ENCODE results near the gene OSTN. TPM values are rescaled to one million over a fixed set of nuclear protein-coding genes. Genes with fewer than 3 reads are reported as not detected.
A peak's percentile ranks its signal among the peaks of the same experiment; 100 is the strongest.

The OSTN gene
- total and polyA plus RNA-seq, 2 of the 13 experiments (the other 11 are each of a cell fraction or from before 2014, with no cell fraction given), result not detected

GRCh38 chr3:191238321-191238817 lies 39.3 kb downstream of the OSTN start (continued):
- TF ChIP-seq FOSL1 (CRISPR knock-in tag; IDR thresholded peaks at IDR 0.05; ENCODE audit: borderline replicate concordance) (no peak), SRY (CRISPR knock-in tag; IDR thresholded peaks at IDR 0.05) (no peak), ZSCAN25 (CRISPR knock-in tag; IDR thresholded peaks at IDR 0.05) (no peak), MIXL1 (CRISPR knock-in tag; IDR thresholded peaks at IDR 0.05) (0 out of 2 replicates have a peak, but pooled peaks have one; percentile 26), ARID5B (CRISPR knock-in tag; IDR thresholded peaks at IDR 0.05) (peak; percentile 49; the same call in 1 of the 2 replicates), RERE (CRISPR knock-in tag; IDR thresholded peaks at IDR 0.05; ENCODE audit: low read depth) (no peak), RFX3 (CRISPR knock-in tag; IDR thresholded peaks at IDR 0.05) (no peak), PHF8 (CRISPR knock-in tag; IDR thresholded peaks at IDR 0.05) (no peak), ZKSCAN5 (CRISPR knock-in tag; IDR thresholded peaks at IDR 0.05) (no peak), SOX5 (CRISPR knock-in tag; IDR thresholded peaks at IDR 0.05; ENCODE audit: borderline replicate concordance) (peak; percentile 40; the same call in 1 of the 2 replicates), HMG20A (CRISPR knock-in tag; IDR thresholded peaks at IDR 0.05; ENCODE audit: borderline replicate concordance) (peak; percentile 31; the same call in 1 of the 2 replicates), ZNF546 (CRISPR knock-in tag; conservative IDR thresholded peaks at IDR 0.05) (no peak), MBD4 (IDR thresholded peaks at IDR 0.05; ENCODE audit: borderline replicate concordance, low read length) (no peak), ZSCAN31 (CRISPR knock-in tag; IDR thresholded peaks at IDR 0.05; ENCODE audit: low read depth) (no peak), FOXA3 (CRISPR knock-in tag; IDR thresholded peaks at IDR 0.05) (peak; percentile 80), SP2 (CRISPR knock-in tag; IDR thresholded peaks at IDR 0.05) (no peak), YY1 (IDR thresholded peaks at IDR 0.05; ENCODE audit: insufficient read depth, insufficient replicate concordance, low read depth, low read length) (no peak), HMG20B (CRISPR knock-in tag; conservative IDR thresholded peaks at IDR 0.05) (no peak), PHF21A (CRISPR knock-in tag; IDR thresholded peaks at IDR 0.05) (no peak), ZNF230 (CRISPR knock-in tag; IDR thresholded peaks at IDR 0.05) (no peak), HNRNPL (IDR thresholded peaks at IDR 0.05; ENCODE audit: low read depth, low read length) (no peak), ZMAT5 (CRISPR knock-in tag; IDR thresholded peaks at IDR 0.05; ENCODE audit: borderline replicate concordance, low read depth) (no peak), ZNF143 (CRISPR knock-in tag; IDR thresholded peaks at IDR 0.05) (no peak), ZBTB42 (CRISPR knock-in tag; IDR thresholded peaks at IDR 0.05) (no peak)

Measured in HepG2 (cell line).